Kidney (tissue), 14 donors: ENCODE results near the gene ITGA4. TPM values are rescaled to one million over a fixed set of nuclear protein-coding genes. Genes with fewer than 3 reads are reported as not detected.

Source experiments
- DNase-seq, 5 donors: peaks; one replicate each; pipeline ENCODE4 v3.0.0-alpha.2; 2013 to 2020
- FAIRE-seq: peaks from 2 replicates; lab custom pipeline; 2012; peaks lifted over from hg19 to GRCh38; lab: Jason Lieb, UNC
- H3K27ac ChIP-seq, 2 donors: one replicate each; pipeline ENCODE4 v1.7.0; 2013; ENCODE audit warnings: low read depth in 2 of 2, low read length in 2 of 2, inconsistent platforms in 1 of 2
- H3K27me3 ChIP-seq: one replicate; pipeline ENCODE4 v1.7.1; 2013; ENCODE audit warnings: low read length, inconsistent platforms; ENCODE audit not compliant: control insufficient read depth, insufficient read depth
- H3K36me3 ChIP-seq, 3 donors: one replicate each; pipeline versions ENCODE4 v1.7.0 to v1.7.1; 2013; ENCODE audit warnings: low read length in 3 of 3, control low read depth in 1 of 3, inconsistent platforms in 1 of 3; ENCODE audit not compliant: insufficient read depth in 3 of 3, control insufficient read depth in 2 of 3
- H3K4me1 ChIP-seq, 3 donors: one replicate each; pipeline versions ENCODE4 v1.7.0 to v1.7.1; 2013; ENCODE audit warnings: low read length in 3 of 3, inconsistent platforms in 1 of 3, low read depth in 1 of 3; ENCODE audit not compliant: control insufficient read depth in 2 of 3, insufficient read depth in 2 of 3
- H3K4me3 ChIP-seq, 3 donors: one replicate each; pipeline versions ENCODE4 v1.7.0 to v1.8.1; 2013; ENCODE audit warnings: low read length in 3 of 3, control low read depth in 1 of 3, inconsistent platforms in 1 of 3
- H3K9ac ChIP-seq, 3 donors: one replicate each; pipeline versions ENCODE4 v1.7.0 to v1.7.1; 2013; ENCODE audit warnings: low read length in 3 of 3, control low read depth in 1 of 3, inconsistent platforms in 1 of 3
- H3K9me3 ChIP-seq, 3 donors: one replicate each; pipeline versions ENCODE4 v1.7.0 to v1.7.1; 2013; ENCODE audit warnings: low read length in 3 of 3, control low read depth in 1 of 3, inconsistent platforms in 1 of 3; ENCODE audit not compliant: control insufficient read depth in 2 of 3, insufficient read depth in 1 of 3
- intact Hi-C: fragments of 100-400 bp; cut with DNase I; formaldehyde crosslinking; loops from one replicate; pipeline ENCODE4 v1.11.1; 2022
- polyA plus RNA-seq: library from polyadenylated mRNA; stranded (reverse); fragments of 350-450 nt; fragmentation: Illumina TruSeq; extraction: RNeasy Lipid Tissue Mini Kit (QIAGEN cat#74804); gene quantifications from one replicate; pipeline ENCODE4 v1.2.3, GENCODE V29; 2014; ENCODE audit warnings: low read depth, low replicate concordance; ENCODE audit not compliant: insufficient read depth
- total RNA-seq: library from RNA; stranded (reverse); fragmentation: NEBNext Ultra II Directional; extraction: Animal tissue kit (Norgen Biotek cat#: 25700); gene quantifications from one replicate; pipeline ENCODE4 v1.2.1, GENCODE V29; 2021
- TF ChIP-seq, protein P1 (sequence below): IDR thresholded peaks from 3 replicates; pipeline ENCODE4 v1.5.1; 2012; ENCODE audit warnings: mild to moderate bottlenecking, moderate library complexity, borderline replicate concordance; ENCODE audit not compliant: insufficient read depth; ENCODE audit errors: extremely low read depth
- donor health status: control.
- donor health status: control.
- donor health status: control.
- donor health status: control.
- donor health status: control.
- donor health status: DM: yes; HTN: yes; CAD: no.
- donor health status: Normal renal cell carcinoma (clear cell type).

Gene ITGA4
- total and polyA plus RNA-seq, 2 donors from 2014 or later = 0.39 to 23.5 TPM

DNA sequence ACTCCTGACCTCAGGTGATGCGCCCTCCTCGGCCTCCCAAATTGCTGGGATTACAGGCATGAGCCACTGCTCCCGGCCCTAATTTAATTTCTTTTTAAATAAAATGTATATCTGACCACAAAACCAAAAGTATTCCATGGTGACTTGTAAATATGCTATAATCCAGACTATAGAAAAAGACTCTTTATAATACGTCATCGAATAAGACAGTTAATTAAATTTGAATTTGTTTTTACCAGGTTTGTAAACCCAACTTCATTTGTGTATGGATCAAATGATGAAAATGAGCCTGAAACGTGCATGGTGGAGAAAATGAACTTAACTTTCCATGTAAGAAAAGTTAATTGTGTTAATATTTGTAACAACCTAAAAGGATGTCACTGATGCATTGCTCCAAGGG, 69.9 kb downstream of the ITGA4 start:
- Histone ChIP-seq H3K36me3 (no peaks in the 10 kb centered on the region), H3K4me3 (no peak overlapping the region), H3K9ac (no peak overlapping the region), H3K27me3 (no peaks in the 10 kb centered on the region), H3K9me3 (no peaks in the 10 kb centered on the region), H3K27ac (no peak overlapping the region), H3K4me1 (no peaks in the 10 kb centered on the region)
- intact Hi-C loops = no loop called here
- DNase-seq = no peak
- TF ChIP-seq, protein P1, sequence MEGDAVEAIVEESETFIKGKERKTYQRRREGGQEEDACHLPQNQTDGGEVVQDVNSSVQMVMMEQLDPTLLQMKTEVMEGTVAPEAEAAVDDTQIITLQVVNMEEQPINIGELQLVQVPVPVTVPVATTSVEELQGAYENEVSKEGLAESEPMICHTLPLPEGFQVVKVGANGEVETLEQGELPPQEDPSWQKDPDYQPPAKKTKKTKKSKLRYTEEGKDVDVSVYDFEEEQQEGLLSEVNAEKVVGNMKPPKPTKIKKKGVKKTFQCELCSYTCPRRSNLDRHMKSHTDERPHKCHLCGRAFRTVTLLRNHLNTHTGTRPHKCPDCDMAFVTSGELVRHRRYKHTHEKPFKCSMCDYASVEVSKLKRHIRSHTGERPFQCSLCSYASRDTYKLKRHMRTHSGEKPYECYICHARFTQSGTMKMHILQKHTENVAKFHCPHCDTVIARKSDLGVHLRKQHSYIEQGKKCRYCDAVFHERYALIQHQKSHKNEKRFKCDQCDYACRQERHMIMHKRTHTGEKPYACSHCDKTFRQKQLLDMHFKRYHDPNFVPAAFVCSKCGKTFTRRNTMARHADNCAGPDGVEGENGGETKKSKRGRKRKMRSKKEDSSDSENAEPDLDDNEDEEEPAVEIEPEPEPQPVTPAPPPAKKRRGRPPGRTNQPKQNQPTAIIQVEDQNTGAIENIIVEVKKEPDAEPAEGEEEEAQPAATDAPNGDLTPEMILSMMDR = no peak
- FAIRE-seq = no peak

DNA sequence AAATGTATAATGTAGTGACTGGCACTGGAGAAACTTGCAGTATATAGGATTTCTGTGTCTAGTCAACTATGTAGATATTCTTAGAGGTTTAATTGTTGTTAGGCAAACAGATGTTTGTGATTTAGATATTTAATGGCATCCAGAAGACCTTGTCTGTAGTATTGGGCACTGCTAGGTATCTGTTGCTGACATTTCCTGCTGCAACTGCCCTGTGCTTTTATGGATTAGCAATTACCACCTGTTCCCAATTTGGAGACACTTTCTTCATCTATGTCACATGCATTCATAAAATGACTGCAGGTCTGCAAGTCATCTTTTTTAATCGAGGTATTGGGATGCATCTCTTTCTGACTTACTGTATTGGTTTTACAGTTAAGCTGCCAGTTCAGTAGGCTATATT, 71.3 kb downstream of the ITGA4 start:
- Histone ChIP-seq H3K4me3 (no peak overlapping the region), H3K9ac (no peak overlapping the region)
- TF ChIP-seq, protein P1 = no peak

DNA sequence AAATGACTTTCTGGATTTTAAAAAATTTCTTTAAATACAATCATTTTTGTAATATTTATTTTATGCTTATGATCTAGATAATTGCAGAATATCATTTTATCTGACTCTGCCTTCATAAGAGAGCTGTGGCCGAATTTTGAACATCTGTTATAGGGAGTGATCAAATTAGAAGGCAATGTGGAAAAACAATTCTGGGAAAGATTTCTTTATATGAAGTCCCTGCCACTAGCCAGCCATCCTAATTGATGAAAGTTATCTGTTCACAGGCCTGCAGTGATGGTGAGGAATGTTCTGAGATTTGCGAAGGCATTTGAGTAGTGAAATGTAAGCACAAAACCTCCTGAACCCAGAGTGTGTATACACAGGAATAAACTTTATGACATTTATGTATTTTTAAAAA, 79.5 kb downstream of the ITGA4 start:
- Histone ChIP-seq H3K4me3 (no peak overlapping the region), H3K36me3 (peaks cover 0 to 4% (median 0%) of the 10 kb centered on the region in 3 donors), H3K4me1 (no peaks in the 10 kb centered on the region), H3K27ac (no peak overlapping the region), H3K9ac (no peak overlapping the region), H3K9me3 (no peaks in the 10 kb centered on the region), H3K27me3 (no peaks in the 10 kb centered on the region)
- no peak for DNase-seq
- intact Hi-C loops = no loop called here
- no peak for FAIRE-seq
- TF ChIP-seq, protein P1 = no peak

More for the DNA sequence above, 71.3 kb downstream of the ITGA4 start:
- H3K27ac ChIP-seq = no peak overlapping the region
- H3K4me1 ChIP-seq = no peaks in the 10 kb centered on the region
- H3K36me3 ChIP-seq = no peaks in the 10 kb centered on the region
- DNase-seq (no peak), FAIRE-seq (no peak)
- intact Hi-C loops = no loop called here
- H3K9me3 ChIP-seq = no peaks in the 10 kb centered on the region
- H3K27me3 ChIP-seq = no peaks in the 10 kb centered on the region

DNA sequence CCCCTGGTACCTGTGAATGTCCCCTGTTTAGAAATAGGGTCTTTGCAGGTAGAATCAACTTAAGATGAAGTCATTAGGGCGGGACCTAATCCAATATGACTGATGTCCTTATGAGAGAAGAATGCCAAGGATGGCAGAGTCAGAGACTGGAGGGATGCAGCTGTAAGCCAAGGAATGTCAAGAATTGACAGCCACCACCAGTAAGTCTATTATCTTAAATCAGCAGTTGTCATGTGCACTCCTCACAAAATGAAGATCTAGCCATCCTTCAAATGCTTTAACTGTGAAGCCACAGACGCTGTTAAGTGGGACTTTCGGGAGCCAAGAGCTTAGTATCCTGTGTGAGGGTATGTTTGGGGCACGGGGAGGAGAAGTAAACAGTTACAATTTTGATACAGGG, 83.2 kb downstream of the ITGA4 start:
- TF ChIP-seq, protein P1 = no peak
- no peaks in the 10 kb centered on the region for H3K9me3 ChIP-seq
- DNase-seq (no peak), FAIRE-seq (no peak)
- no peak overlapping the region for H3K9ac ChIP-seq
- no peaks in the 10 kb centered on the region for H3K4me1 ChIP-seq
- intact Hi-C loops = no loop called here
- H3K36me3 ChIP-seq = peaks cover 0 to 4% (median 0%) of the 10 kb centered on the region in 3 donors
- H3K4me3 ChIP-seq = no peak overlapping the region
- H3K27me3 ChIP-seq = no peaks in the 10 kb centered on the region
- no peak overlapping the region for H3K27ac ChIP-seq
